ENCODE data around the gene MFSD1. TPM values are rescaled to one million over a fixed set of nuclear protein-coding genes. Genes with fewer than 3 reads are reported as not detected.
A peak's percentile ranks its signal among the peaks of the same experiment; 100 is the strongest.

Gene MFSD1
- total and polyA plus RNA-seq, 9 of the 15 experiments (the other 6 are each of a cell fraction or from before 2014, with no cell fraction given), result 8.7 to 49.5 (median 28.6) TPM

- TF ChIP-seq MBD1 (CRISPR knock-in tag; IDR thresholded peaks at IDR 0.05), result no peak
Measured at GRCh38 chr3:158847885-158848284, 46.0 kb downstream of the MFSD1 start (continued).

GRCh38 chr3:158849757-158850156, 47.9 kb downstream of the MFSD1 start:
- no peaks in the 10 kb centered on the region for H3K79me2 ChIP-seq (ENCODE audit: control insufficient read depth, insufficient read depth, low read length)
- no peak overlapping the region for H3K9ac ChIP-seq (ENCODE audit: insufficient read depth in 1 of 2, low read depth in 2 of 2, low read length in 2 of 2)
- no peak overlapping the region for H3K4me2 ChIP-seq (ENCODE audit: insufficient read depth, low read length)
- intact Hi-C loops (cut with micrococcal nuclease) (loop anchor here (5.0 to 10.0 kb wide), 2 partner anchors 63 to 1155 kb away; no protein-coding TSS in a partner anchor), in situ Hi-C loops (cut with MboI) (loop anchor here (5.0 to 25.0 kb wide), 2 partner anchors 408 to 963 kb away; no protein-coding TSS in a partner anchor)
- H3K27me3 ChIP-seq (ENCODE audit: control insufficient read depth in 2 of 2, insufficient read depth in 2 of 2, low read length in 2 of 2), result no peaks in the 10 kb centered on the region
- H3K4me3 ChIP-seq, result no peak overlapping the region
- CTCF ChIA-PET (ENCODE audit: low intra/inter-chr PET ratio), result no interaction called here
- DNase-seq (ENCODE audit: extremely low read depth in 1 of 4, low spot score in 3 of 4), result no peak
- no TSS peak for BruUV-seq (replicated peaks)
- H3K9me1 ChIP-seq (ENCODE audit: control insufficient read depth, insufficient read depth, low read length), result no peaks in the 10 kb centered on the region
- H2AFZ ChIP-seq (ENCODE audit: low read depth, low read length), result no peak overlapping the region
- ATAC-seq, result no peak
- TF ChIP-seq NFXL1 (CRISPR knock-in tag; IDR thresholded peaks at IDR 0.05) (no peak), RBFOX2 (IDR thresholded peaks at IDR 0.05; ENCODE audit: low read depth, low read length) (no peak), MAFG (tag; conservative IDR thresholded peaks at IDR 0.05) (peak; percentile 71; the same call in 1 of the 2 replicates), C11orf30 (IDR thresholded peaks at IDR 0.05; ENCODE audit: low read depth) (peak; percentile 71), MAFK (IDR thresholded peaks at IDR 0.05; ENCODE audit: low read length) (peak; percentile 74), ZNF316 (IDR thresholded peaks at IDR 0.05) (peak; percentile 86), MAFF (IDR thresholded peaks at IDR 0.05; ENCODE audit: low read length) (peak; percentile 77)
- POLR2A ChIA-PET, result interaction anchor here (0.6 kb wide), 2 partner anchors 19 to 132 kb away, joined by 3 to 4 read pairs; no protein-coding TSS in a partner anchor
- H3K27ac ChIP-seq (ENCODE audit: extremely low read depth, low read depth, low read length), result no peak overlapping the region
- no peaks in the 10 kb centered on the region for H3K36me3 ChIP-seq (ENCODE audit: control insufficient read depth, insufficient read depth, low read length)
- H3K4me1 ChIP-seq (replicated peaks in 1 of 2; ENCODE audit: control insufficient read depth in 2 of 2, insufficient read depth in 2 of 2, low read length in 2 of 2), result no peaks in the 10 kb centered on the region
- H4K20me1 ChIP-seq (replicated peaks; ENCODE audit: control insufficient read depth, insufficient read depth, low read length), result no peaks in the 10 kb centered on the region
- 0% methylated on average over 3 of the region's 3 CpGs for WGBS (ENCODE audit: insufficient coverage, low coverage, missing lambda C conversion rate)
- no peak for FAIRE-seq
- H3K9me3 ChIP-seq (replicated peaks; ENCODE audit: control insufficient read depth, insufficient read depth, low read depth, low read length), result no peaks in the 10 kb centered on the region

Data from K562 (cell line).